ENCODE results near the gene ZNF541.
A peak's percentile ranks its signal among the peaks of the same experiment; 100 is the strongest.
"Not testable (repeated sequence)": the region's sequence is repeated elsewhere in the genome, so short reads cannot be mapped to it uniquely, and the experiment has no call there.

ZNF541 gene

DNA sequence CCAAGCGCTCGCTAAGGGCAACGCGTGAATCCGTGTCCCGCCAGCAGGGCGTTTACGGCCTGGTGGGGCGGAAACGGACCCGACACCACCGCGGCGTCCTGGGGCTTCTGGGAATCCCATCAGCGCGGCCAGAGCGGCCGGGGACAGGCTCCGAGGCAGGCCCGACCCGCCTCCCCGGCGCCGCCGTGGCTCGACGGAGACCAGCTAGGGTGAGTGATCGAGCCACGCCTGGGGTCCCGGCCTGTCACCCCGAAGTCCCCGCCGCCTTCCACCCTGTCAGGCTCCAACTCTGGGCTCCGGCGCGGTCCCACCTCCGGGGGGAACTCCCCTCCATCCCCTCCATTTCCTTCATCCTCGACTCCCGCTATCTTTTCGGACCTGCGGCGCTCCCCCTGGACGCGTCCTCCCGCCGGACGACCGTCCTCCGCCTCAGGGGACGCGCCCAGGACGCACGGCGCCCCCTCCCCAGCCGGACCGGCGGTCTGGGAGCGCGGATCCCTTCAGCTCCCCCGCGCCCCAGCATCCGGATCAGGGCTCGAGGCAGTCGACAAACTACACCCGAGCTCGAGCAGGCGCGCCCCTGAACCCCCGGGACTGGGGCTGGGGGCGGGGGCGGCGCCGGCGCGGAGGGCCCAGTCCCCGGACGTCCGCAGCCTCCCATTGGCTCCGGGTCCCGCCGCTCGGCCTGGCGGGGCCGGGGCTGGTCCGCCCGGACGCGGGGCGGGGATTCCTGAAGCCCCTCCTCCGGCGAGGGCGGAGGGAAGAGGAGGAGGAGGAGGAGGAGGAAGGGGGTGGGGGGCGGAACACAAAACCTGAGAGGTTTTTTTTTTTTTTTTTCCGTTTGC is 35.3 kb upstream of the ZNF541 start:
- Mint-ChIP-seq H3K9me3 (no peaks in the 10 kb centered on the region), H3K27me3 (peaks cover 6% of the 10 kb centered on the region), H3K27ac (peak overlapping the region; percentile 87), H3K4me3 (peak overlapping the region; percentile 80), H3K4me1 (peaks cover 23% of the 10 kb centered on the region), H3K36me3 (no peaks in the 10 kb centered on the region)
- peak; percentile 96 for ATAC-seq

DNA sequence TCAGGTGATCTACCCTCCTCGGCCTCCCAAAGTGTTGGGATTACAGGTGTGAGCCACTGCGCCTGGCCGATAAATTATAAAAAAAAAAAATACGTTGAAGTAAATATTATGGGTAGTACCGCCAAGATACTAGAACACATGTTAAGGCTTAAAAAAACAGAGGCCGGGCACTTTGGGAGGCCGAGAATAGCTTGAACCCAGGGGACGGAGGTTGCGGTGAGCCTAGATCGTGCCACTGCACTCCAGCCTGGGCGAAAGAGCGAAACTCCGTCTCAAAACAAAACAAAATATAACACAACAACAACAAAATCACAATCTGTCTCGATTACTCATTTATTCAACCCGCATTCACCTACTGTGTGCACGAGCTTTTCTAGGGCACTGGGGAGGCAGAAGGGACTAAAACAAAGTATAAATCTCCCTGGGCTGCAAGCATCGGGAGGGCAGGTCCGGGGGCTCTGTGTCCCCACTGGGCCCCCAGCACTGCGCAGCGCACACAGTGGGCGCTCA is 34.7 kb upstream of the ZNF541 start:
- H3K4me3 Mint-ChIP-seq, result peak overlapping the region; percentile 80
- H3K36me3 Mint-ChIP-seq, result no peaks in the 10 kb centered on the region
- peak overlapping the region; percentile 87 for H3K27ac Mint-ChIP-seq
- H3K4me1 Mint-ChIP-seq, result peaks cover 16% of the 10 kb centered on the region
- H3K9me3 Mint-ChIP-seq, result no peaks in the 10 kb centered on the region
- no peak for ATAC-seq
- peaks cover 13% of the 10 kb centered on the region for H3K27me3 Mint-ChIP-seq

DNA sequence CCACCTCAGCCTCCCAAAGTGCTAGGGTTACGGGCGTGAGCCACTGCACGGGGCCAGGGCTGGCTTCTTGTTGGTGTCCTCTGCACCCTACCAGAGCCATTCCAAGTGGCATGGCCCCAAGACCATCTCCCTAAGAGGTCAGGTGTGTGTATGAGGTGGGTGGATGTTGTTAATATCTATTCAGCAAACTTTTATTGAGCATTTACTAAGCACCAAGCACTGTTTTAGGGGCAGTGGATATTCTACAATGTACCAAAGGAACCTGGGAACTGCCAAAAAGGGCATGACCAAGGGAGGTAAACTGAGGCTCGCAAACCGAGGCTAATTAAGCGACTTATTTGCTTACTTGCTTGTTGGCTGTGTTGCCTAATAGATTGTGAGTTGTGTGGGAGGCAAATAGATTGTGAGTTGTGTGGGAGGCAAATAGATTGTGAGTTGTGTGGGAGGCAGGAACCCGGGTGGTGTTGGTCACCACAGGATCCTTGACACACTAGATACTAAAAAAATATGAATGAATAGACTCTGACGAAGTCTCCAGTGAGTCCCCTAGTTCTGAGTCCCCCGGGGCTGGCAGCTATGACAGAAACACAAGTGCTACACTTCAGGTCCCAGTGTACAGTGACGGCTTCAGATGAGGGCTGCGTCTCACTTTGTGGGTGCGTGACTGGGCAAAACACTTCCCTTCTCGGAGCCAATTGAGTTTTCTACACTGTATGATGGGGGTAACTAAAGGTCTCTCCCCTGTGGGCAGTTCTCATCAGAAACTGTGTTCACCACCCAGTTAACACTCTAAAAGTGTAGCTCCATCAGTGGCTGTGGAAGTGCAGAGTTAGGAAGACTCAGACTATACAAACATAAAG is 31.0 kb upstream of the ZNF541 start:
- no peaks in the 10 kb centered on the region for H3K9me3 Mint-ChIP-seq
- H3K27ac Mint-ChIP-seq, result no peak overlapping the region
- peaks cover 17% of the 10 kb centered on the region for H3K4me1 Mint-ChIP-seq
- ATAC-seq, result no peak
- no peaks in the 10 kb centered on the region for H3K36me3 Mint-ChIP-seq
- H3K4me3 Mint-ChIP-seq, result no peak overlapping the region
- H3K27me3 Mint-ChIP-seq, result peaks cover 37% of the 10 kb centered on the region

DNA sequence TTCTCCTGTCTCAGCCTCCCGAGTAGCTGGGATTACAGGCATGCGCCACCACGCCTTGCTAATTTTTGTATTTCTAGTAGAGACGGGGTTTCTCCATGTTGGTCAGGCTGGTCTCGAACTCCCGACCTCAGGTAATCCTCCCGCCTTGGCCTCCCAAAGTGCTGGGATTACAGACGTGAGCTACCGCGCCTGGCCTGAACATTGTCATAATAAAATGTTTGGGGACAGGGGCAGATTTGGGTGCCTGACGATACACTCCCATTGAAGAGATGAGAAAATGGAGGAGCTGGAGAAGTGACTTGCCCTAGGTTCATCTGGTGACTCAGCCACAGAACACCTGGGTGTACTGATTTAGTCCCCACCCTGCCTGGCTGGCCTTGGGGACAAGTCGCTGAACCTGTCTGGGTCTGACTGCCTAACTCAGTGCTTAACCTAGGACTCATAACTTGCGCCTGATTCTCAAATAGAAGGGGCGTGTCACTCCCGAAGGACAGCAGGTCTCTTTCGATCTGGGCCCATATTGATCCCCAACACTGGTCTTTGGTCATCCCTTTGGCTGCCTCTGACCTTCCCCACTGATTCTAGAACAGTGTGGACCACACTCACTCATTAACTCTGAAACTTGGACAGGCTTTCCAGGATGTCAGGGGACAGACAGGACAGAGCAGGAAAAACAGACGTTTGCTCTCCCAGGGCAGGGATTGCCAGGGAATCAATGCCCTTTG is 28.4 kb upstream of the ZNF541 start:
- ATAC-seq, result no peak
- H3K27ac Mint-ChIP-seq, result peak overlapping the region; percentile 87

DNA sequence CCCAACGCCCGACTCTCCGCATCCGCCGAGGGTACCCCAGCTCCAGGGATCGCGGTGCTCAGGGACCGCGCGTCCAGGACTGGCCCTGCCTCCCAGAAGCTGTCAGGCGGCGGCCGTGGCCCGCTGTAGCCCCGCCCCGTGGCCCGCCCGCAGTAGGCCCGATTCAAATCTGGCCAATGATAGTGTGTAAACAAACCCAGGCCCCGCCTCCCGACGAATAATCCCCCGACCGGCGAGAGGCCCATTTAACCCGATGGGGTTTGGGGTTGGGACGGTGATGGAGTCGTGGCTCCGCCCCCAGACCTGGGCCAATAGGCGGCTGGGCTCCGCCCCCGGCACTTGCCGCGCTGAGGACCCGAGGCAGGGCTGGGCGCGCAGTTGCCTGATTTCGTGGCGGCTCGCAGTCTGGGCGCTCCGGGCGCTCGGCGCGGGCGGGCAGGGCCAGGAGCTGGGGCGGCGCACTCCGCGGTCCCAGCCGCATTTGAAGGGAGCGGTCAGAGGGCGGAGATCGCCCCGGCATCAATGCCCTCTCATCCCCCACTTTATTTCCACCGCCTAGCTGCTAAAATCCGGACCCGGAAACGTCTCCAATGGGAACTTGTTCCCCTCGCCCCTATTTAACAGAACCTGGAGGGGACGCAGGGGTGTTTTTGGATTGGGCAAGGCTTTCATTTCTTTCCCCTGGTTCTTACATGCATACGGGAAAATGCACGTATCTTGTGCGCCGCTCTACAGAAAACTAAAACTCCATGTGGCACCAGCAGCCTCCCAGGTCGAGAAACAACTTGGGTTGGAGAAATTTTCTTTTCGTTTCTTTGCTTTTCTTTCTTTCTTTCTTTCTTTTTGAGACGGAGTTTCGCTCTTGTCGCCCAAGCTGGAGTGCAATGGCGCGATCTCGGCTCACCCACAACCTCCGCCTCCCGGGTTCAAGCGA is 27.6 kb upstream of the ZNF541 start:
- peak overlapping the region; percentile 91 for H3K4me3 Mint-ChIP-seq
- H3K36me3 Mint-ChIP-seq, result no peaks in the 10 kb centered on the region
- peaks cover 60% of the 10 kb centered on the region for H3K27me3 Mint-ChIP-seq
- H3K9me3 Mint-ChIP-seq, result no peaks in the 10 kb centered on the region
- peaks cover 27% of the 10 kb centered on the region for H3K4me1 Mint-ChIP-seq
- H3K27ac Mint-ChIP-seq, result peak overlapping the region; percentile 87
- ATAC-seq, result peak; percentile 99

More for the DNA sequence above, 28.4 kb upstream of the ZNF541 start:
- no peaks in the 10 kb centered on the region for H3K36me3 Mint-ChIP-seq
- H3K9me3 Mint-ChIP-seq, result no peaks in the 10 kb centered on the region
- peak overlapping the region; percentile 91 for H3K4me3 Mint-ChIP-seq
- peaks cover 51% of the 10 kb centered on the region for H3K27me3 Mint-ChIP-seq
- peaks cover 21% of the 10 kb centered on the region for H3K4me1 Mint-ChIP-seq

DNA sequence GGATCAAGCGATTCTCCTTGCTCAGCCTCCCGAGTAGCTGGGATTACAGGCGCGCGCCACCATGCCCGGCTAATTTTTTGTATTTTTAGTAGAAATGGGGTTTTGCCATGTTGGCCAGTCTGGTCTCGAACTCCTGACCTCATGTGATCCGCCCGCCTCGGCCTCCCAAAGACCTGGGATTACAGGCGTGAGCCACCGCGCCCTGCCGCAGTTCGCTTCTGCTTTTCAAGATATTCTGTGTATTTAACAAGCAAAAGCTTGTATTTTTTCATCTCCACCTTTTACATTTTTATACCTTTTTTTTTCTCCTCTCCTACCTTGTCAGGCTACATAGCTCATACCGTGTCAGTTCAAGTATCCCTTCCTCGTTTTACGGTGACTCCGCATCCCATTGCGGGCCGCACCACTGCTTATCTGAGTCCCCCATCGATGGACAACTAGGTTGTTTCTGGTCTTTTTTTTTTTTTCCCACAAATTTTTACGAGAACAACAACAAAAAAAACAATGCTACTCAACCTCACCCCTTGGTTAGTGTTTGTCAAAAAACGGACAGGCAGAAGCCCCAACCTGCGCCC is 26.8 kb upstream of the ZNF541 start:
- peak overlapping the region; percentile 87 for H3K27ac Mint-ChIP-seq
- ATAC-seq, H3K36me3 Mint-ChIP-seq, H3K9me3 Mint-ChIP-seq: not testable (repeated sequence)
- peak overlapping the region; percentile 91 for H3K4me3 Mint-ChIP-seq
- peaks cover 61% of the 10 kb centered on the region for H3K27me3 Mint-ChIP-seq
- peaks cover 27% of the 10 kb centered on the region for H3K4me1 Mint-ChIP-seq

DNA sequence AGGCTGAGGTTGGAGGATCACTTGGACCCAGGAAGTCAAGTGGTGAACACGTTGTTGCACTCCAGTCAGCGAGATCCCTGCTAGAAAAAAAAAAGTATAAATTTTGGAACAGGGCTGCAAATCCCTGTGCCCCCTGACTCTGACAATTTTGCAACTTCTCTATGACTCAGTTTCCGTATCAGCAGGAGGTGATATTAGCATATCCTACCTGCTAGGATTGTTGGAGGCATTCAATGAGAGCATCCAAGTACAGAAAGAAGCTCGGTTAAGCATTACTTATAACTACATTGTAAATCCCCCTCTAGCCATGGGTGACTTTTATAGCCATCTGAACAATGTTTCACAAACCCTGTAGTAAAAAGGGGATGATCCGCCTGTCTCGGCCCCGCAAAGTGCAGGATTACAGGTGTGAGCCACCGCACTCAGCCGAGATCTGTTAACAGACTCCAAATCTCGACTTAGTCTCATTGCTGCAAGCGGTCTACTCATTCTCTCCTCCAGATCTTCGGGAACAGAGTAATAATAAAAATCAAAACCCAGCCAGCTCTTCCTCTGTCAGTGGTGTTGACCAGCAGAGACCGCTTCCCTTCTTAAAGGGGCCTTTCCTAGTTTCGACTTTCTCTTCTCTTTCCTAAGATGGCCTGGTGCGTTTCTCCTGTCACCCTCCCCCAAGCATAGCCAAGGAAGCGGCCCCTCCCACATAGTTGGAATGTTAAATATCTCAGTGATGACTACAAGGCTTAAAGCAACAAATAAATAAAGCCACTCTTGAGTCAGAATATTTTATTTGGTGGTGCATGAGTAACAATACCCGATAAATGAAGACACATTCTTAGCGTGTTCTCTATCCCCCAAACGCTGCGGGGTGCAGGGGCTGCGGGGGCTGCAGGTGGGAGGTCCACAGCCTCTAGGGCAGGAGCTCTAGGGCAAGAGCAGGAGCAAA is 25.7 kb upstream of the ZNF541 start:
- H3K4me1 Mint-ChIP-seq, result peaks cover 27% of the 10 kb centered on the region
- H3K9me3 Mint-ChIP-seq, result no peaks in the 10 kb centered on the region
- no peak for ATAC-seq
- H3K36me3 Mint-ChIP-seq, result no peaks in the 10 kb centered on the region
- no peak overlapping the region for H3K27ac Mint-ChIP-seq
- H3K4me3 Mint-ChIP-seq, result no peak overlapping the region
- H3K27me3 Mint-ChIP-seq, result peaks cover 59% of the 10 kb centered on the region

- no peak overlapping the region for H3K27ac Mint-ChIP-seq
- peaks cover 44% of the 10 kb centered on the region for H3K27me3 Mint-ChIP-seq
- peaks cover 24% of the 10 kb centered on the region for H3K4me1 Mint-ChIP-seq
- no peaks in the 10 kb centered on the region for H3K36me3 Mint-ChIP-seq
- ATAC-seq, result no peak
- no peaks in the 10 kb centered on the region for H3K9me3 Mint-ChIP-seq
- H3K4me3 Mint-ChIP-seq, result no peak overlapping the region
Observed at GRCh38 chr19:47595944-47596343, 23.0 kb upstream of the ZNF541 start.

DNA sequence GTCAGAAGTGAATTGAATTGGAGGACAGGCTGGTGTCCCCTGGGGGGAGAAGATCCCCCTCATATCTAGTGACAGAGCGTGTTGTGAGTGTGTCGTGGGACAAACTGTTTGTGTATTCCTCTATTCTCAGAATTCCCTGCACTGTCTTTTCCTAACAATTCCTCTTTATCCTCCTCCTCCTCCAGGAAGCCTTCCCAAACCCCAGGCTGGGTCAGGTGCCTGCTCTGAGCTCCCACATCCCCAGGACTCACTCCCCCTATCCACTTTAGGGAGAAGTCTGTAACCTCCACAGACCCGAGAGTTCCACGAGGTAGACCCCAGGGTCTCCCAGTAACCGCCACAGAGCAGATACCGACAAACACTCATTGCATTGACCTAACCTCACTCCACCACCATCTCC is 20.9 kb upstream of the ZNF541 start:
- H3K4me1 Mint-ChIP-seq, result peaks cover 9% of the 10 kb centered on the region
- peaks cover 48% of the 10 kb centered on the region for H3K27me3 Mint-ChIP-seq
- no peaks in the 10 kb centered on the region for H3K36me3 Mint-ChIP-seq
- H3K9me3 Mint-ChIP-seq, result peaks cover 3% of the 10 kb centered on the region
- H3K27ac Mint-ChIP-seq, result no peak overlapping the region
- H3K4me3 Mint-ChIP-seq, result no peak overlapping the region
- no peak for ATAC-seq

- Mint-ChIP-seq H3K27ac (no peak overlapping the region), H3K4me3 (no peak overlapping the region), H3K27me3 (peaks cover 47% of the 10 kb centered on the region), H3K36me3 (no peaks in the 10 kb centered on the region), H3K4me1 (no peaks in the 10 kb centered on the region), H3K9me3 (peaks cover 8% of the 10 kb centered on the region)
- ATAC-seq, result no peak
Observed at GRCh38 chr19:47589824-47590223, 16.9 kb upstream of the ZNF541 start.

- Mint-ChIP-seq H3K4me1 (peaks cover 4% of the 10 kb centered on the region), H3K27me3 (peaks cover 70% of the 10 kb centered on the region), H3K4me3 (no peak overlapping the region), H3K36me3 (no peaks in the 10 kb centered on the region), H3K27ac (no peak overlapping the region), H3K9me3 (peaks cover 9% of the 10 kb centered on the region)
- no peak for ATAC-seq
Observed at GRCh38 chr19:47587295-47587694, 14.3 kb upstream of the ZNF541 start.

- H3K27ac Mint-ChIP-seq, H3K36me3 Mint-ChIP-seq, ATAC-seq, H3K4me1 Mint-ChIP-seq, H3K4me3 Mint-ChIP-seq: not testable (repeated sequence)
- Mint-ChIP-seq H3K9me3 (peaks cover 12% of the 10 kb centered on the region), H3K27me3 (peaks cover 83% of the 10 kb centered on the region)
Observed at GRCh38 chr19:47583161-47583560, 10.2 kb upstream of the ZNF541 start.

DNA sequence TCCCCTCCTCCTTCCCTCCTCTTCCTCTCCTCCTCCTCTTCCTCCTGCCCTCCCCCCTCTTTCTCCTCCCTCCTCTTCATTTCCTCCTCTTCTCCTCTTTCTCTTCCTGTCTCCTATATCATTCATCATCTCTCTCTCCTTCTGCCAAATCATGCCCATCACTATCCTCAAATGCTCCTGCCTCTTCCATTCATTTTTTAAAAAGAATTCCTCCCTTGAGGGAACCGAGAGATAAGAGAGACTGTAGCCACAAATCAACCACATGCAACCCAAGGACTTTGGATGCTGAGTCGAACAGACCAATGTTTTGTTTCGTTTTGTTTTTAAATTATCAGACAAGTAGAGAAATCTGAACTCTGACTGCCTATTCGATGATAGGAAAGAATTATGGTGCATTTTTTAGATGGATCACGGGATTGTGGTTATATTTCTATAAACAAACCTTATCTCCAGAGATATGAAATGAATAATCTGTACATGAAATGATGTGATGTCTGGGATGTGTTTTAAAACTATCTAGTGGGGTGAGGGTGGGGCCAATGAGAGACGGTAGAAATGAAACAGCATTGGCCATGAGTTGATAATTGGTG is 9.5 kb upstream of the ZNF541 start:
- no peak for ATAC-seq
- H3K9me3 Mint-ChIP-seq, result peaks cover 12% of the 10 kb centered on the region
- no peak overlapping the region for H3K27ac Mint-ChIP-seq
- H3K4me1 Mint-ChIP-seq, result peaks cover 14% of the 10 kb centered on the region
- H3K27me3 Mint-ChIP-seq, result peaks cover 84% of the 10 kb centered on the region
- no peak overlapping the region for H3K4me3 Mint-ChIP-seq
- H3K36me3 Mint-ChIP-seq, result no peaks in the 10 kb centered on the region
